ENCODE data around the gene MCOLN3. TPM values are rescaled to one million over a fixed set of nuclear protein-coding genes. Genes with fewer than 3 reads are reported as not detected.

The MCOLN3 gene
- total RNA-seq, 1 donor from 2014 or later, result not detected

DNA sequence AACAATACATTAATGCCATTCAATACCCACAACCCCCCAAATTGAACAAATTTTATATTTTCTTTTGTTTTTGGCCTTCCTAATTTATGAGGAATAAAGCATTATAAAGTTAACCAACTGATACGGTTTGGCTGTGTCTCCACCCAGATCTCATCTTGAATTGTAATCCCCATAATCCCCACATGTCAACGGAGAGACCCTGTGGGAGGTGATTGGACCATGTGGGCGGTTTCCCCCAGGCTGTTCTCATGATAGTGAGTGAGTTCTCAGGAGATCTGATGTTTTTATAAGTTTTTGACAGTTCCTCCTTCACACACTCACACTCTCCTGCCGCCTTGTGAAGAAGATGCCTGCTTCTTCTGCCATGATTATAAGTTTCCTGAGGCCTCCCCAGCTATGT is 6.4 kb upstream of the MCOLN3 start:
- DNase-seq, result no peak
- Mint-ChIP-seq H3K36me3 (ENCODE audit: unreplicated experiment) (no peaks in the 10 kb centered on the region), H3K27me3 (ENCODE audit: unreplicated experiment) (peaks cover 3% of the 10 kb centered on the region), H3K4me1 (ENCODE audit: low read depth, unreplicated experiment) (no peaks in the 10 kb centered on the region), H3K27ac (ENCODE audit: unreplicated experiment) (no peak overlapping the region), H3K9me3 (ENCODE audit: unreplicated experiment) (no peaks in the 10 kb centered on the region), H3K4me3 (ENCODE audit: unreplicated experiment) (no peak overlapping the region)
- TF ChIP-seq, protein P1, sequence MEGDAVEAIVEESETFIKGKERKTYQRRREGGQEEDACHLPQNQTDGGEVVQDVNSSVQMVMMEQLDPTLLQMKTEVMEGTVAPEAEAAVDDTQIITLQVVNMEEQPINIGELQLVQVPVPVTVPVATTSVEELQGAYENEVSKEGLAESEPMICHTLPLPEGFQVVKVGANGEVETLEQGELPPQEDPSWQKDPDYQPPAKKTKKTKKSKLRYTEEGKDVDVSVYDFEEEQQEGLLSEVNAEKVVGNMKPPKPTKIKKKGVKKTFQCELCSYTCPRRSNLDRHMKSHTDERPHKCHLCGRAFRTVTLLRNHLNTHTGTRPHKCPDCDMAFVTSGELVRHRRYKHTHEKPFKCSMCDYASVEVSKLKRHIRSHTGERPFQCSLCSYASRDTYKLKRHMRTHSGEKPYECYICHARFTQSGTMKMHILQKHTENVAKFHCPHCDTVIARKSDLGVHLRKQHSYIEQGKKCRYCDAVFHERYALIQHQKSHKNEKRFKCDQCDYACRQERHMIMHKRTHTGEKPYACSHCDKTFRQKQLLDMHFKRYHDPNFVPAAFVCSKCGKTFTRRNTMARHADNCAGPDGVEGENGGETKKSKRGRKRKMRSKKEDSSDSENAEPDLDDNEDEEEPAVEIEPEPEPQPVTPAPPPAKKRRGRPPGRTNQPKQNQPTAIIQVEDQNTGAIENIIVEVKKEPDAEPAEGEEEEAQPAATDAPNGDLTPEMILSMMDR (IDR thresholded peaks at IDR 0.05; ENCODE audit: partially characterized antibody, unreplicated experiment), result no peak

DNA sequence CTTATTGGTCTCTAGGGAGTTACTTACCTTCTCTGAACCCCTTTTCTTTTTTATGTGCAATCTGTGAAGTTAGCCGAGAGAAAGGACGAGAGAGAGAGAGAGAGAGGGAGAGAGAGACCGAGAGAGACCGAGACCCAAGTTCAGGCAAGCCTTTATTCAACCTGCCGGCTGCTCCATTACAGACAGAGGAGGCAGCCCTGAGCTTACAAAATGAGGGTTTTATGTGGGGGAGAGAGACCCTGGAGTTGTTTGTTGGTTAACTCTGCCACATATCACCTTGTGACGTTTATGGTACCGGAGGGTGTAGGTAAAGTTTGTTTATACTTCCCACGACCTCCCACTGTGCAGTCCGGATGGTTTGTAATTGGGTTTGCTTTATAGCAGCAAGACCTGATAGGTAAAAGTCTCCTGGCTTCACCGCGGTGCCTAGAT is 1.5 kb upstream of the MCOLN3 start:
- DNase-seq, result no peak
- peak overlapping the region; percentile 20 for H3K4me3 Mint-ChIP-seq (ENCODE audit: unreplicated experiment)
- H3K27ac Mint-ChIP-seq (ENCODE audit: unreplicated experiment), result no peak overlapping the region
- H3K36me3 Mint-ChIP-seq (ENCODE audit: unreplicated experiment), result no peaks in the 10 kb centered on the region
- H3K4me1 Mint-ChIP-seq (ENCODE audit: low read depth, unreplicated experiment), result peaks cover 4% of the 10 kb centered on the region
- TF ChIP-seq, protein P1 (IDR thresholded peaks at IDR 0.05; ENCODE audit: partially characterized antibody, unreplicated experiment), result no peak
- H3K27me3 Mint-ChIP-seq (ENCODE audit: unreplicated experiment), result peaks cover 11% of the 10 kb centered on the region
- peaks cover 4% of the 10 kb centered on the region for H3K9me3 Mint-ChIP-seq (ENCODE audit: unreplicated experiment)

GRCh38 chr1:85047472-85048295 is 616 bp downstream of the MCOLN3 start:
- H3K9me3 Mint-ChIP-seq (ENCODE audit: unreplicated experiment), result peaks cover 4% of the 10 kb centered on the region
- H3K27me3 Mint-ChIP-seq (ENCODE audit: unreplicated experiment), result peaks cover 11% of the 10 kb centered on the region
- H3K4me3 Mint-ChIP-seq (ENCODE audit: unreplicated experiment), result peak overlapping the region; percentile 67
- H3K4me1 Mint-ChIP-seq (ENCODE audit: low read depth, unreplicated experiment), result peaks cover 4% of the 10 kb centered on the region
- TF ChIP-seq, protein P1 (IDR thresholded peaks at IDR 0.05; ENCODE audit: partially characterized antibody, unreplicated experiment), result no peak
- no peak overlapping the region for H3K27ac Mint-ChIP-seq (ENCODE audit: unreplicated experiment)
- no peaks in the 10 kb centered on the region for H3K36me3 Mint-ChIP-seq (ENCODE audit: unreplicated experiment)
- no peak for DNase-seq

DNA sequence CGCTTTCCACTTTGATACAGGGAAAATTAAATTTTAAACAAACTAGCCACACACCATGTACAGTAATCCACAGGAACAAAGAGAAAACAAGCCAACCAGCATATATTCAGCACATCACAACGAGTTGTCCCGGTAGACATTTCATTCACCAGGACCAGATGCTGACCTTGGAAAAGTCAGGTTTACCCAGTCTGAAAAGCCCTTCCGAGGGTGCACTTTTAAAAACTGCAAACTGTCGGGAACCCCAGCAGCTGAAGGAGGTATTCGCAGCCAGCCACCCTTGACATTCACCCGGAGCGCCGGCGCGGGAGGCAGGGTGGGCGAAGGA is 1.2 kb downstream of the MCOLN3 start:
- Mint-ChIP-seq H3K4me3 (ENCODE audit: unreplicated experiment) (peak overlapping the region; percentile 67), H3K27me3 (ENCODE audit: unreplicated experiment) (peaks cover 11% of the 10 kb centered on the region), H3K27ac (ENCODE audit: unreplicated experiment) (no peak overlapping the region), H3K36me3 (ENCODE audit: unreplicated experiment) (no peaks in the 10 kb centered on the region), H3K4me1 (ENCODE audit: low read depth, unreplicated experiment) (peaks cover 4% of the 10 kb centered on the region), H3K9me3 (ENCODE audit: unreplicated experiment) (peaks cover 4% of the 10 kb centered on the region)
- DNase-seq, result no peak
- TF ChIP-seq, protein P1 (IDR thresholded peaks at IDR 0.05; ENCODE audit: partially characterized antibody, unreplicated experiment), result no peak

GRCh38 chr1:85042413-85042812 is 5.9 kb downstream of the MCOLN3 start:
- Mint-ChIP-seq H3K27ac (ENCODE audit: unreplicated experiment) (no peak overlapping the region), H3K4me3 (ENCODE audit: unreplicated experiment) (no peak overlapping the region), H3K36me3 (ENCODE audit: unreplicated experiment) (no peaks in the 10 kb centered on the region), H3K4me1 (ENCODE audit: low read depth, unreplicated experiment) (no peaks in the 10 kb centered on the region), H3K9me3 (ENCODE audit: unreplicated experiment) (peaks cover 2% of the 10 kb centered on the region), H3K27me3 (ENCODE audit: unreplicated experiment) (peaks cover 2% of the 10 kb centered on the region)
- no peak for DNase-seq
- TF ChIP-seq, protein P1 (IDR thresholded peaks at IDR 0.05; ENCODE audit: partially characterized antibody, unreplicated experiment), result no peak

All from glutamatergic neuron (in vitro differentiated cells).